H1 (cell line): Measurements from ENCODE around the gene CCDC40. TPM values are rescaled to one million over a fixed set of nuclear protein-coding genes. Genes with fewer than 3 reads are reported as not detected.

Experiments used
- CTCF ChIA-PET: fragments of 300-600 bp; sonication (Branson Sonifier 250); formaldehyde crosslinking; loops from one replicate; lab custom pipeline; 2021; ENCODE audit not compliant: partially characterized antibody; lab: Charles Lee
- POLR2A ChIA-PET: fragments of 300-600 bp; sonication (Branson Sonifier 250); formaldehyde crosslinking; loops from one replicate; lab custom pipeline; 2021; ENCODE audit warnings: inconsistent platforms; ENCODE audit not compliant: partially characterized antibody; lab: Charles Lee
- DNase-seq, 2 experiments: peaks; one replicate each; pipeline versions ENCODE4 v3.0.0 to v3.0.0-alpha.2; 2010 to 2022; ENCODE audit warnings: low spot score in 2 of 2, low read depth in 1 of 2, mixed read lengths in 1 of 2
- FAIRE-seq: peaks from 2 replicates; lab custom pipeline; 2011; peaks lifted over from hg19 to GRCh38; lab: Jason Lieb, UNC
- H2AFZ ChIP-seq: 2 replicates; pipeline ENCODE4 v1.8.1; 2012; ENCODE audit warnings: low read length, inconsistent platforms
- H2AK5ac ChIP-seq: 2 replicates; pipeline ENCODE4 v1.6.1; 2013; ENCODE audit warnings: low read depth, low read length
- H2BK120ac ChIP-seq: replicated peaks from 2 replicates; pipeline ENCODE3; 2013; ENCODE audit warnings: low read depth, low read length, inconsistent platforms
- H2BK12ac ChIP-seq: 2 replicates; pipeline ENCODE4 v1.6.1; 2013; ENCODE audit warnings: low read depth, low read length
- H2BK15ac ChIP-seq: 2 replicates; pipeline ENCODE4 v1.6.1; 2013; ENCODE audit warnings: low read length
- H2BK20ac ChIP-seq: 2 replicates; pipeline ENCODE4 v1.6.1; 2013; ENCODE audit warnings: low read length
- H2BK5ac ChIP-seq: 2 replicates; pipeline ENCODE4 v1.6.1; 2013; ENCODE audit warnings: low read depth, low read length
- H3K14ac ChIP-seq: 2 replicates; pipeline ENCODE4 v1.6.1; 2013; ENCODE audit warnings: inconsistent platforms; ENCODE audit not compliant: insufficient read length
- H3K18ac ChIP-seq: 2 replicates; pipeline ENCODE4 v1.6.1; 2013; ENCODE audit warnings: low read length; ENCODE audit errors: extremely low read depth
- H3K23ac ChIP-seq: 2 replicates; pipeline ENCODE4 v1.6.1; 2013; ENCODE audit warnings: inconsistent platforms; ENCODE audit not compliant: insufficient read length
- H3K23me2 ChIP-seq: 2 replicates; pipeline ENCODE4 v1.6.1; 2013; ENCODE audit warnings: low read depth, low read length
- H3K27ac ChIP-seq: 2 replicates; pipeline ENCODE4 v1.6.1; 2011; ENCODE audit warnings: low read depth, low read length, inconsistent platforms
- H3K27me3 ChIP-seq, 4 experiments: replicated peaks in 1 of 4; 1 replicate in 1 of 4; 2 replicates in 3 of 4; pipeline versions ENCODE4 v1.6.1 to v1.8.1; 2011 to 2013; ENCODE audit warnings: low read length in 3 of 4, mild to moderate bottlenecking in 3 of 4, inconsistent platforms in 2 of 4, mixed read lengths in 2 of 4, moderate library complexity in 1 of 4; ENCODE audit not compliant: control insufficient read depth in 3 of 4, insufficient read depth in 3 of 4; ENCODE audit errors: extremely low read depth in 1 of 4
- H3K36me3 ChIP-seq, 4 experiments: 2 replicates each; pipeline versions ENCODE4 v1.6.1 to v1.8.1; 2011 to 2013; ENCODE audit warnings: mild to moderate bottlenecking in 4 of 4, low read length in 3 of 4, moderate library complexity in 2 of 4, control low read depth in 1 of 4, inconsistent platforms in 1 of 4; ENCODE audit not compliant: insufficient read depth in 4 of 4, control insufficient read depth in 2 of 4
- H3K4ac ChIP-seq: replicated peaks from 2 replicates; pipeline ENCODE3; 2013; ENCODE audit warnings: low read length, low read depth, mixed read lengths, inconsistent platforms; ENCODE audit not compliant: insufficient read length
- H3K4me1 ChIP-seq, 4 experiments: replicated peaks in 1 of 4; 1 replicate in 1 of 4; 2 replicates in 3 of 4; pipeline versions ENCODE4 v1.6.1 to v1.8.1; 2011 to 2013; ENCODE audit warnings: low read length in 3 of 4, inconsistent platforms in 2 of 4, mixed read lengths in 1 of 4; ENCODE audit not compliant: insufficient read depth in 4 of 4, control insufficient read depth in 3 of 4
- H3K4me2 ChIP-seq, 2 experiments: 2 replicates each; pipeline versions ENCODE4 v1.6.1 to v1.8.1; 2011 to 2013; ENCODE audit warnings: low read depth in 2 of 2, low read length in 2 of 2, control low read depth in 1 of 2, inconsistent platforms in 1 of 2, mild to moderate bottlenecking in 1 of 2; ENCODE audit not compliant: insufficient read depth in 1 of 2
- H3K4me3 ChIP-seq, 4 experiments: fragments of 200-600, 300-600 bp in 1 of 4; sonication (generic), shearing (Covaris generic), sonication (Bioruptor Twin) in 1 of 4; 2 replicates each; pipeline versions ENCODE4 v1.5.1 to v1.8.1; 2011 to 2016; ENCODE audit warnings: low read length in 4 of 4, low read depth in 3 of 4, control low read depth in 2 of 4, inconsistent platforms in 2 of 4, mild to moderate bottlenecking in 2 of 4, mixed read lengths in 1 of 4, moderate library complexity in 1 of 4; ENCODE audit not compliant: insufficient read depth in 2 of 4; ENCODE audit errors: extremely low read depth in 1 of 4
- H3K56ac ChIP-seq: replicated peaks from 2 replicates; pipeline ENCODE3; 2013; ENCODE audit warnings: low read depth, mild to moderate bottlenecking, mixed read lengths, low read length, inconsistent platforms; ENCODE audit not compliant: insufficient read length
- H3K79me1 ChIP-seq: 2 replicates; pipeline ENCODE4 v1.6.1; 2013; ENCODE audit warnings: low read depth, low read length, control low read depth
- H3K79me2 ChIP-seq, 2 experiments: 2 replicates each; pipeline versions ENCODE4 v1.6.1 to v1.8.1; 2012 to 2013; ENCODE audit warnings: low read length in 2 of 2, mild to moderate bottlenecking in 2 of 2, inconsistent platforms in 1 of 2; ENCODE audit not compliant: insufficient read depth in 2 of 2, control insufficient read depth in 1 of 2
- H3K9ac ChIP-seq, 4 experiments: replicated peaks in 1 of 4; 1 replicate in 1 of 4; 2 replicates in 3 of 4; pipeline versions ENCODE4 v1.6.1 to v1.8.1; 2011 to 2013; ENCODE audit warnings: low read depth in 3 of 4, low read length in 3 of 4, control low read depth in 2 of 4, mild to moderate bottlenecking in 2 of 4, moderate library complexity in 2 of 4, inconsistent platforms in 1 of 4; ENCODE audit errors: extremely low read depth in 1 of 4
- H3K9me3 ChIP-seq, 2 experiments: 2 replicates each; pipeline versions ENCODE4 v1.6.1 to v1.8.1; 2012 to 2013; ENCODE audit warnings: mild to moderate bottlenecking in 2 of 2, moderate library complexity in 2 of 2, control low read depth in 1 of 2, inconsistent platforms in 1 of 2, low read depth in 1 of 2, low read length in 1 of 2, mixed read lengths in 1 of 2; ENCODE audit not compliant: insufficient read depth in 2 of 2
- H4K20me1 ChIP-seq, 2 experiments: replicated peaks in 1 of 2; 2 replicates each; pipeline versions ENCODE3 to v1.8.1; 2011 to 2013; ENCODE audit warnings: inconsistent platforms in 2 of 2, low read length in 2 of 2, mild to moderate bottlenecking in 1 of 2; ENCODE audit not compliant: insufficient read depth in 2 of 2, control insufficient read depth in 1 of 2
- H4K5ac ChIP-seq: 2 replicates; pipeline ENCODE4 v1.6.1; 2013; ENCODE audit warnings: low read length, low read depth, mixed read lengths, inconsistent platforms; ENCODE audit not compliant: insufficient read length
- H4K8ac ChIP-seq: 2 replicates; pipeline ENCODE4 v1.8.0; 2013; ENCODE audit warnings: mild to moderate bottlenecking, moderate library complexity, low read length, inconsistent platforms; ENCODE audit not compliant: insufficient read depth; ENCODE audit errors: extremely low read depth
- H4K91ac ChIP-seq: replicated peaks from 2 replicates; pipeline ENCODE3; 2013; ENCODE audit warnings: low read length, mixed read lengths, inconsistent platforms; ENCODE audit not compliant: insufficient read length
- CHD2 ChIP-seq: IDR thresholded peaks from 2 replicates; pipeline ENCODE4 v1.6.1; 2012; ENCODE audit warnings: low read length, improper control_type of control experiment
- CREB1 ChIP-seq: IDR thresholded peaks from 2 replicates; pipeline ENCODE4 v1.6.1; 2012; ENCODE audit warnings: inconsistent platforms
- JUN ChIP-seq: IDR thresholded peaks from 2 replicates; pipeline ENCODE4 v1.6.1; 2011; ENCODE audit warnings: low read depth, mild to moderate bottlenecking, improper control_type of control experiment, low read length
- KDM5A ChIP-seq: fragments of 200-600 bp; IDR thresholded peaks from 2 replicates; pipeline ENCODE4 v1.7.1; 2012; ENCODE audit warnings: mild to moderate bottlenecking, low read length, inconsistent platforms, mixed read lengths
- MAFK ChIP-seq: IDR thresholded peaks from 2 replicates; pipeline ENCODE4 v1.6.1; 2012; ENCODE audit warnings: low read depth, mild to moderate bottlenecking, improper control_type of control experiment, low read length
- POU5F1 ChIP-seq: IDR thresholded peaks from 2 replicates; pipeline ENCODE4 v1.6.1; 2011; ENCODE audit warnings: low read depth, mild to moderate bottlenecking, low read length, moderate library complexity
- RXRA ChIP-seq: IDR thresholded peaks from 2 replicates; pipeline ENCODE4 v1.6.1; 2011; ENCODE audit warnings: low read depth, mild to moderate bottlenecking, low read length, moderate library complexity; ENCODE audit not compliant: insufficient read depth
- SP1 ChIP-seq: IDR thresholded peaks from 2 replicates; pipeline ENCODE4 v1.6.1; 2011; ENCODE audit warnings: low read depth, low read length
- SP2 ChIP-seq: IDR thresholded peaks from 2 replicates; pipeline ENCODE4 v1.6.1; 2012; ENCODE audit warnings: mild to moderate bottlenecking, low read length, inconsistent platforms
- SP4 ChIP-seq: IDR thresholded peaks from 2 replicates; pipeline ENCODE4 v1.6.1; 2012; ENCODE audit warnings: low read length, inconsistent platforms
- SRF ChIP-seq: IDR thresholded peaks from 2 replicates; pipeline ENCODE4 v1.6.1; 2011; ENCODE audit warnings: mild to moderate bottlenecking, low read depth, low read length, moderate library complexity
- TEAD4 ChIP-seq: IDR thresholded peaks from 2 replicates; pipeline ENCODE4 v1.6.1; 2012; ENCODE audit warnings: low read depth, low read length, inconsistent platforms, mixed read lengths
- USF2 ChIP-seq: IDR thresholded peaks from 2 replicates; pipeline ENCODE4 v1.6.1; 2011; ENCODE audit warnings: low read length, improper control_type of control experiment
- WGBS, 2 experiments: shearing (Covaris generic) in 1 of 2; methylation state at CpG; one replicate each; pipeline versions ENCODE4 v1.1.6 to v1.1.7; 2013 to 2015; ENCODE audit warnings: low lambda C conversion rate in 2 of 2, mixed read lengths in 2 of 2, inconsistent platforms in 1 of 2, low coverage in 1 of 2, missing lambda C conversion rate in 1 of 2; ENCODE audit not compliant: insufficient replicate concordance in 2 of 2, insufficient coverage in 1 of 2, insufficient read length in 1 of 2; ENCODE audit errors: extremely low coverage in 1 of 2, missing lambda C conversion rate in 1 of 2; 5-methylcytosine and 5-hydroxymethylcytosine counted together
- polyA plus RNA-seq, 7 experiments: library from polyadenylated mRNA; depleted of rRNA in 3 of 7; stranded (reverse) in 5 of 7; unstranded in 2 of 7; fragments of >200 nt in 5 of 7; fragments of 200-250 nt in 2 of 7; gene quantifications; 1 replicate in 5 of 7; 2 replicates in 1 of 7; 4 replicates in 1 of 7; pipeline versions ENCODE4 v1.2.1 to v1.2.3, GENCODE V29; 2011 to 2013; ENCODE audit warnings: missing spikeins in 2 of 7, mixed read lengths in 2 of 7
- total RNA-seq: library from RNA; stranded (reverse); fragmentation: NEBNext Ultra II Directional; extraction: Animal tissue kit (Norgen Biotek cat#: 25700); gene quantifications from 2 replicates; pipeline ENCODE4 v1.2.1, GENCODE V29; 2021
- TF ChIP-seq, protein P1 (sequence below): IDR thresholded peaks from 2 replicates; pipeline ENCODE4 v1.6.1; 2012; ENCODE audit warnings: inconsistent platforms

CCDC40 gene
- total and polyA plus RNA-seq, 2 of the 8 experiments (the other 6 are each of a cell fraction or from before 2014, with no cell fraction given) = 4.1 to 11.5 TPM

GRCh38 chr17:80142929-80143328, 106.5 kb downstream of the CCDC40 start:
- no peak overlapping the region for H2BK5ac ChIP-seq
- peaks cover 16% of the 10 kb centered on the region for H3K79me1 ChIP-seq
- H2BK120ac ChIP-seq = no peak overlapping the region
- no peak for DNase-seq
- H4K5ac ChIP-seq = no peak overlapping the region
- H3K56ac ChIP-seq = no peak overlapping the region
- H3K4me3 ChIP-seq = no peak overlapping the region
- no peak overlapping the region for H3K14ac ChIP-seq
- H4K91ac ChIP-seq = no peak overlapping the region
- FAIRE-seq = no peak
- no peak overlapping the region for H2BK15ac ChIP-seq
- peaks cover 7 to 30% of the 10 kb centered on the region in 2 experiments for H4K20me1 ChIP-seq
- TF ChIP-seq JUN = no peak
- no peak for TF ChIP-seq USF2
- TF ChIP-seq POU5F1 = no peak
- TF ChIP-seq, protein P1, sequence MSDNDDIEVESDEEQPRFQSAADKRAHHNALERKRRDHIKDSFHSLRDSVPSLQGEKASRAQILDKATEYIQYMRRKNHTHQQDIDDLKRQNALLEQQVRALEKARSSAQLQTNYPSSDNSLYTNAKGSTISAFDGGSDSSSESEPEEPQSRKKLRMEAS = no peak
- no peak for TF ChIP-seq SP1
- TF ChIP-seq SP4 = no peak
- no peak for TF ChIP-seq KDM5A
- no peak for TF ChIP-seq RXRA
- TF ChIP-seq SRF = no peak
- TF ChIP-seq SP2 = no peak
- TF ChIP-seq CHD2 = no peak
- TF ChIP-seq CREB1 = no peak
- TF ChIP-seq MAFK = no peak
- no peak for TF ChIP-seq TEAD4
- TF ChIP-seq, all 59 proteins: peak for 0
- no peak overlapping the region for H3K23ac ChIP-seq
- no peak overlapping the region for H3K4me2 ChIP-seq
- POLR2A ChIA-PET = interaction anchor here (0.7 to 11.5 kb wide), 7 partner anchors 11 to 364 kb away, joined by 3 to 103 read pairs (median 4); partner anchors contain the start of gene GAA
- no peak overlapping the region for H2BK20ac ChIP-seq
- H3K9me3 ChIP-seq = no peaks in the 10 kb centered on the region
- H3K4me1 ChIP-seq = peaks cover 0 to 13% (median 3%) of the 10 kb centered on the region in 4 experiments; a peak in 4 of 7 replicates
- H2BK12ac ChIP-seq = no peak overlapping the region
- no peaks in the 10 kb centered on the region for H3K27me3 ChIP-seq
- H3K4ac ChIP-seq = no peak overlapping the region
- 96% methylated on average over 6 of the region's 6 CpGs; no CpG with 5 or more reads in 1 of the 2 experiments for WGBS, 2 experiments
- H3K18ac ChIP-seq = no peak overlapping the region
- no peak overlapping the region for H4K8ac ChIP-seq
- H2AK5ac ChIP-seq = no peak overlapping the region
- peaks cover 37 to 61% (median 55%) of the 10 kb centered on the region in 4 experiments for H3K36me3 ChIP-seq
- H3K9ac ChIP-seq = no peak overlapping the region
- H3K27ac ChIP-seq = no peak overlapping the region
- no peak overlapping the region for H2AFZ ChIP-seq
- H3K79me2 ChIP-seq = peaks cover 22 to 45% of the 10 kb centered on the region in 2 experiments
- CTCF ChIA-PET = interaction anchor here (0.5 to 2.1 kb wide), 10 partner anchors 15 to 119 kb away, joined by 3 to 8 read pairs (median 3); partner anchors contain the start of gene GAA
- H3K23me2 ChIP-seq = peaks cover 9% of the 10 kb centered on the region
